H9 (cell line): ENCODE measurements around the gene PKP1. TPM values are rescaled to one million over a fixed set of nuclear protein-coding genes. Genes with fewer than 3 reads are reported as not detected.

Experiments
- DNase-seq: peaks from one replicate; pipeline ENCODE4 v3.0.0-alpha.2; 2017
- H2AFZ ChIP-seq: one replicate; pipeline ENCODE4 v1.6.1; 2013; ENCODE audit warnings: mild to moderate bottlenecking, low read length, control low read depth, moderate library complexity
- H2AK5ac ChIP-seq: 2 replicates; pipeline ENCODE4 v1.6.1; 2013; ENCODE audit warnings: low read length, control low read depth, mixed read lengths; ENCODE audit not compliant: insufficient read length
- H2BK120ac ChIP-seq: one replicate; pipeline ENCODE4 v1.6.1; 2013; ENCODE audit warnings: low read depth, mild to moderate bottlenecking, low read length, control low read depth, inconsistent platforms; ENCODE audit not compliant: poor library complexity, severe bottlenecking
- H2BK12ac ChIP-seq: 2 replicates; pipeline ENCODE4 v1.6.1; 2013; ENCODE audit warnings: low read length, control low read depth, mixed read lengths, low read depth; ENCODE audit not compliant: insufficient read length
- H2BK15ac ChIP-seq: 2 replicates; pipeline ENCODE4 v1.6.1; 2013; ENCODE audit warnings: low read depth, low read length, control low read depth
- H2BK20ac ChIP-seq: one replicate; pipeline ENCODE4 v1.6.1; 2013; ENCODE audit warnings: low read depth, mild to moderate bottlenecking, low read length, control low read depth, inconsistent platforms; ENCODE audit not compliant: poor library complexity, severe bottlenecking
- H2BK5ac ChIP-seq: 2 replicates; pipeline ENCODE4 v1.6.1; 2013; ENCODE audit warnings: low read length, control low read depth, mixed read lengths; ENCODE audit not compliant: insufficient read length
- H3K14ac ChIP-seq: 2 replicates; pipeline ENCODE4 v1.6.1; 2013; ENCODE audit warnings: low read length, control low read depth; ENCODE audit not compliant: insufficient read depth
- H3K18ac ChIP-seq: 2 replicates; pipeline ENCODE4 v1.6.1; 2013; ENCODE audit warnings: low read depth, mild to moderate bottlenecking, mixed read lengths, low read length, control low read depth; ENCODE audit not compliant: insufficient read length
- H3K23ac ChIP-seq: 2 replicates; pipeline ENCODE4 v1.6.1; 2013; ENCODE audit warnings: low read length, control low read depth, mixed read lengths, low read depth; ENCODE audit not compliant: insufficient read length
- H3K23me2 ChIP-seq: 2 replicates; pipeline ENCODE4 v1.6.1; 2013; ENCODE audit warnings: low read depth, mild to moderate bottlenecking, mixed read lengths, low read length, control low read depth; ENCODE audit not compliant: insufficient read length, poor library complexity, severe bottlenecking
- H3K27ac ChIP-seq: 2 replicates; pipeline ENCODE4 v1.5.1; 2013; ENCODE audit warnings: low read length, control low read depth, mixed read lengths, low read depth; ENCODE audit not compliant: insufficient read length
- H3K27me3 ChIP-seq: 2 replicates; pipeline ENCODE4 v1.6.1; 2013; ENCODE audit warnings: low read length, control low read depth, inconsistent platforms; ENCODE audit not compliant: insufficient read depth
- H3K4ac ChIP-seq: 2 replicates; pipeline ENCODE4 v1.6.1; 2013; ENCODE audit warnings: low read depth, mild to moderate bottlenecking, control low read depth, inconsistent platforms, low read length, moderate library complexity
- H3K4me1 ChIP-seq: 2 replicates; pipeline ENCODE4 v1.6.1; 2013; ENCODE audit warnings: low read length, control low read depth, inconsistent platforms; ENCODE audit not compliant: insufficient read depth
- H3K4me2 ChIP-seq: 2 replicates; pipeline ENCODE4 v1.6.1; 2013; ENCODE audit warnings: low read length, control low read depth, mixed read lengths; ENCODE audit not compliant: insufficient read length, insufficient read depth
- H3K56ac ChIP-seq: 2 replicates; pipeline ENCODE4 v1.6.1; 2013; ENCODE audit warnings: low read depth, mild to moderate bottlenecking, mixed read lengths, low read length, control low read depth; ENCODE audit not compliant: insufficient read length
- H3K79me1 ChIP-seq: 2 replicates; pipeline ENCODE4 v1.6.1; 2013; ENCODE audit warnings: low read depth, mild to moderate bottlenecking, moderate library complexity, low read length, control low read depth, inconsistent platforms; ENCODE audit not compliant: insufficient read depth, poor library complexity, severe bottlenecking
- H3K79me2 ChIP-seq: 2 replicates; pipeline ENCODE4 v1.6.1; 2013; ENCODE audit warnings: low read length, control low read depth, inconsistent platforms; ENCODE audit not compliant: insufficient read depth
- H3K9ac ChIP-seq: 2 replicates; pipeline ENCODE4 v1.6.1; 2013; ENCODE audit warnings: low read length, control low read depth, mixed read lengths; ENCODE audit not compliant: insufficient read length; ENCODE audit errors: extremely low read depth
- H3K9me3 ChIP-seq: one replicate; pipeline ENCODE4 v1.6.1; 2013; ENCODE audit warnings: low read depth, low read length, inconsistent platforms; ENCODE audit not compliant: control insufficient read depth
- H3T11ph ChIP-seq: one replicate; pipeline ENCODE4 v1.6.1; 2013; ENCODE audit warnings: mild to moderate bottlenecking, low read length, control low read depth, inconsistent platforms
- H4K20me1 ChIP-seq: one replicate; pipeline ENCODE4 v1.6.1; 2013; ENCODE audit not compliant: control insufficient read depth, insufficient read length, insufficient read depth
- H4K5ac ChIP-seq: 2 replicates; pipeline ENCODE4 v1.6.1; 2013; ENCODE audit warnings: low read depth, mild to moderate bottlenecking, mixed read lengths, low read length, control low read depth; ENCODE audit not compliant: insufficient read length
- H4K8ac ChIP-seq: replicated peaks from 2 replicates; pipeline ENCODE4 v1.6.1; 2013; ENCODE audit warnings: low read length, control low read depth, mixed read lengths, low read depth; ENCODE audit not compliant: insufficient read length
- H4K91ac ChIP-seq: 2 replicates; pipeline ENCODE4 v1.6.1; 2013; ENCODE audit warnings: low read depth, mild to moderate bottlenecking, moderate library complexity, mixed read lengths, low read length, control low read depth; ENCODE audit not compliant: insufficient read length
- H3K27ac Mint-ChIP-seq, 3 experiments: 2 replicates in 2 of 3; 3 replicates in 1 of 3; pipeline ENCODE4 v1.8.0; 2020 to 2021; ENCODE audit warnings: mixed read lengths in 3 of 3, mild to moderate bottlenecking in 1 of 3, moderate library complexity in 1 of 3
- H3K27me3 Mint-ChIP-seq: 2 replicates; pipeline ENCODE4 v1.8.0; 2021; ENCODE audit warnings: low read depth, mild to moderate bottlenecking, moderate library complexity, mixed read lengths
- H3K36me3 Mint-ChIP-seq, 3 experiments: 2 replicates in 2 of 3; 3 replicates in 1 of 3; pipeline ENCODE4 v1.8.0; 2020 to 2021; ENCODE audit warnings: low read depth in 3 of 3, mixed read lengths in 3 of 3; ENCODE audit not compliant: insufficient read depth in 1 of 3
- H3K4me1 Mint-ChIP-seq, 2 experiments: 2 replicates each; pipeline ENCODE4 v1.8.0; 2020; ENCODE audit warnings: mixed read lengths in 2 of 2
- H3K4me3 Mint-ChIP-seq, 2 experiments: 2 replicates in 1 of 2; 3 replicates in 1 of 2; pipeline ENCODE4 v1.8.0; 2020 to 2021; ENCODE audit warnings: mild to moderate bottlenecking in 2 of 2, mixed read lengths in 2 of 2, moderate library complexity in 1 of 2
- H3K9me3 Mint-ChIP-seq, 2 experiments: 2 replicates in 1 of 2; 3 replicates in 1 of 2; pipeline ENCODE4 v1.8.0; 2020; ENCODE audit warnings: mild to moderate bottlenecking in 2 of 2, mixed read lengths in 2 of 2, moderate library complexity in 1 of 2
- WGBS: extraction: QIAGEN DNeasy Blood & Tissue Kit; methylation state at CpG from one replicate; pipeline ENCODE4 v1.1.7; 2013; ENCODE audit warnings: missing lambda C conversion rate, low lambda C conversion rate, mixed read lengths; ENCODE audit not compliant: insufficient read length; ENCODE audit errors: extremely low coverage; 5-methylcytosine and 5-hydroxymethylcytosine counted together
- total RNA-seq: library from RNA; stranded (reverse); gene quantifications from 2 replicates; pipeline ENCODE4 v1.2.1, GENCODE V29; 2021
- TF ChIP-seq, protein P1 (sequence below): fragments of 200-600 bp; sonication (generic); conservative IDR thresholded peaks from 3 replicates; pipeline ENCODE4 v1.8.0; 2021; ENCODE audit warnings: antibody characterized with exemption, mild to moderate bottlenecking

Gene PKP1
- total RNA-seq, 1 experiment from 2014 or later, result 0.09 TPM

DNA sequence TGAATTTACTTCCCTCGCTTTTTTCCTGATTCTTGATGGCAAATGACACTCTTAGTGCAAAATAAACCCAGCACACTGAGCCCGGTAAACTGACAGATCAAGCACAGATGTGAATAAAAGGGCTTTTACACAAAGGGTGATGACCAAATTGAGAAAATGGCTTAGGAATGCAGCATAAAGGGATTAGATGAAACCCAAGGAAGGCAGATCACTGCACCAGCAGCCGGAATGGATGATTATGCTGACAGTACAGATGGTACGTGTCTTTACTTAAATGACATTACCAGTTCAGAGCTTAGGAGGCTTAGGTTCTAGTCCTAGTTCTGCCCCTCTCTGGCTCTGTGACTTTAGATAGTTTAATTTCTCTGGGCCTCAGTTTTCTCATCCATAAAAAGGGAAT lies 12.0 kb downstream of the PKP1 start:
- Histone ChIP-seq H2BK20ac (no peak overlapping the region), H2BK5ac (no peak overlapping the region), H3K4ac (no peak overlapping the region), H3K9ac (no peak overlapping the region), H3K23ac (no peak overlapping the region), H3K79me1 (no peaks in the 10 kb centered on the region), H4K91ac (no peak overlapping the region), H3K27ac (no peak overlapping the region), H3K56ac (no peak overlapping the region), H2AK5ac (no peak overlapping the region), H2AFZ (no peak overlapping the region), H3K23me2 (no peaks in the 10 kb centered on the region), H3T11ph (no peak overlapping the region), H4K5ac (no peak overlapping the region), H4K20me1 (no peaks in the 10 kb centered on the region), H3K9me3 (no peaks in the 10 kb centered on the region), H3K18ac (no peak overlapping the region), H2BK12ac (no peak overlapping the region), H3K14ac (no peak overlapping the region), H4K8ac (no peak overlapping the region), H3K4me1 (no peaks in the 10 kb centered on the region), H3K79me2 (no peaks in the 10 kb centered on the region), H3K27me3 (no peaks in the 10 kb centered on the region), H3K4me2 (no peak overlapping the region), H2BK120ac (no peak overlapping the region), H2BK15ac (no peak overlapping the region)
- TF ChIP-seq, protein P1, sequence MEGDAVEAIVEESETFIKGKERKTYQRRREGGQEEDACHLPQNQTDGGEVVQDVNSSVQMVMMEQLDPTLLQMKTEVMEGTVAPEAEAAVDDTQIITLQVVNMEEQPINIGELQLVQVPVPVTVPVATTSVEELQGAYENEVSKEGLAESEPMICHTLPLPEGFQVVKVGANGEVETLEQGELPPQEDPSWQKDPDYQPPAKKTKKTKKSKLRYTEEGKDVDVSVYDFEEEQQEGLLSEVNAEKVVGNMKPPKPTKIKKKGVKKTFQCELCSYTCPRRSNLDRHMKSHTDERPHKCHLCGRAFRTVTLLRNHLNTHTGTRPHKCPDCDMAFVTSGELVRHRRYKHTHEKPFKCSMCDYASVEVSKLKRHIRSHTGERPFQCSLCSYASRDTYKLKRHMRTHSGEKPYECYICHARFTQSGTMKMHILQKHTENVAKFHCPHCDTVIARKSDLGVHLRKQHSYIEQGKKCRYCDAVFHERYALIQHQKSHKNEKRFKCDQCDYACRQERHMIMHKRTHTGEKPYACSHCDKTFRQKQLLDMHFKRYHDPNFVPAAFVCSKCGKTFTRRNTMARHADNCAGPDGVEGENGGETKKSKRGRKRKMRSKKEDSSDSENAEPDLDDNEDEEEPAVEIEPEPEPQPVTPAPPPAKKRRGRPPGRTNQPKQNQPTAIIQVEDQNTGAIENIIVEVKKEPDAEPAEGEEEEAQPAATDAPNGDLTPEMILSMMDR, result no peak
- no peak for DNase-seq
- WGBS, result no CpG with 5 or more reads among the region's 4 CpGs
- Mint-ChIP-seq H3K27ac (peak overlapping the region in 1 of 3 experiments; percentile 53; a peak in 1 of 7 replicates), H3K4me3 (no peak overlapping the region), H3K4me1 (peaks cover 14 to 22% of the 10 kb centered on the region in 2 experiments), H3K9me3 (no peaks in the 10 kb centered on the region), H3K36me3 (no peaks in the 10 kb centered on the region), H3K27me3 (peaks cover 8% of the 10 kb centered on the region)
